Activated naive CD4-positive, alpha-beta T cell treated with anti-CD3 and anti-CD28 coated beads, Interleukin-2, amount 10 ng/mL, durations not matched to agents 7 days and 5 days (primary cell): ENCODE results near the gene TK1.

Source experiments
- CTCF ChIA-PET: fragments of 350-600 bp; sonication (Branson Sonifier 250); formaldehyde crosslinking; loops from one replicate; lab custom pipeline; 2021; ENCODE audit warnings: antibody characterized with exemption; lab: Charles Lee
- DNase-seq: peaks from one replicate; pipeline ENCODE4 v3.0.0-alpha.2; 2020
- H3K27ac Mint-ChIP-seq: one replicate; pipeline ENCODE4 v1.8.0; 2021; ENCODE audit warnings: mild to moderate bottlenecking, moderate library complexity, mixed read lengths
- H3K27me3 Mint-ChIP-seq: one replicate; pipeline ENCODE4 v1.8.0; 2021; ENCODE audit warnings: mild to moderate bottlenecking, mixed read lengths
- H3K36me3 Mint-ChIP-seq: one replicate; pipeline ENCODE4 v1.8.0; 2021; ENCODE audit warnings: mixed read lengths
- H3K4me1 Mint-ChIP-seq: one replicate; pipeline ENCODE4 v1.8.0; 2021; ENCODE audit warnings: mixed read lengths
- H3K4me3 Mint-ChIP-seq: one replicate; pipeline ENCODE4 v1.8.0; 2021; ENCODE audit warnings: mild to moderate bottlenecking, moderate library complexity, mixed read lengths
- H3K9me3 Mint-ChIP-seq: one replicate; pipeline ENCODE4 v1.8.0; 2021; ENCODE audit warnings: mixed read lengths

Gene TK1

GRCh38 chr17:78168242-78168902, 18.5 kb downstream of the TK1 start, which contains the start of gene SYNGR2:
Gene SYNGR2, plus strand, starts transcription at chr17:78168581. Its CDS starts 36 bp downstream, at chr17:78168617.
- Mint-ChIP-seq H3K27ac (peak within 1 kb of the TSS; percentile 55), H3K4me3 (peak within 1 kb of the TSS; percentile 66), H3K9me3 (no peaks in the 10 kb centered on the region), H3K36me3 (peaks cover 19% of the 10 kb centered on the region), H3K4me1 (peaks cover 41% of the 10 kb centered on the region), H3K27me3 (peaks cover 25% of the 10 kb centered on the region)
- CTCF ChIA-PET = interaction anchor here (0.5 to 1.5 kb wide), 2 partner anchors 10 to 60 kb away, joined by 3 to 4 read pairs; no protein-coding TSS in a partner anchor
- peak; percentile 90 for DNase-seq

DNA sequence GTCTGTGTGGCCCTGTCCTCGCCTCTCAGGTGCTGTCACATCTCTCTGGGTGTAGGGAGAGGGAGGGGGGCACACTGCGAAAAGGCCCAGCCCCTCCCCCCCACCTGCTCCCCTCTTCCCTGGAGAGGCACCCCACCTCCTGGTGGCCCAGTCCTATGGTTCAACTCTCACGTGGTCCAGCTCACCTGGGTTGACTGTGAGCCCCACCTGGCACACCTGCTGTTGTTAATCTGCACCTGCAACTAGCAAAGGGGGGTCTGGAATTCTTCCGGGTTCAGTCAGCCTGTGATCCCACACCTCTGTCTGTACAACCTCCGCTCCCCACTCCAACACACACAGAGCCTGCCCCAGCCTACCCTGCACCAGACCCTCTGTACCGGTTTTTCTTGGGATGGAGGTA, 20.4 kb downstream of the TK1 start:
- no peaks in the 10 kb centered on the region for H3K9me3 Mint-ChIP-seq
- H3K4me3 Mint-ChIP-seq = no peak overlapping the region
- CTCF ChIA-PET = no interaction called here
- H3K27me3 Mint-ChIP-seq = peaks cover 28% of the 10 kb centered on the region
- peaks cover 22% of the 10 kb centered on the region for H3K4me1 Mint-ChIP-seq
- no peak overlapping the region for H3K27ac Mint-ChIP-seq
- no peak for DNase-seq
- peaks cover 1% of the 10 kb centered on the region for H3K36me3 Mint-ChIP-seq

DNA sequence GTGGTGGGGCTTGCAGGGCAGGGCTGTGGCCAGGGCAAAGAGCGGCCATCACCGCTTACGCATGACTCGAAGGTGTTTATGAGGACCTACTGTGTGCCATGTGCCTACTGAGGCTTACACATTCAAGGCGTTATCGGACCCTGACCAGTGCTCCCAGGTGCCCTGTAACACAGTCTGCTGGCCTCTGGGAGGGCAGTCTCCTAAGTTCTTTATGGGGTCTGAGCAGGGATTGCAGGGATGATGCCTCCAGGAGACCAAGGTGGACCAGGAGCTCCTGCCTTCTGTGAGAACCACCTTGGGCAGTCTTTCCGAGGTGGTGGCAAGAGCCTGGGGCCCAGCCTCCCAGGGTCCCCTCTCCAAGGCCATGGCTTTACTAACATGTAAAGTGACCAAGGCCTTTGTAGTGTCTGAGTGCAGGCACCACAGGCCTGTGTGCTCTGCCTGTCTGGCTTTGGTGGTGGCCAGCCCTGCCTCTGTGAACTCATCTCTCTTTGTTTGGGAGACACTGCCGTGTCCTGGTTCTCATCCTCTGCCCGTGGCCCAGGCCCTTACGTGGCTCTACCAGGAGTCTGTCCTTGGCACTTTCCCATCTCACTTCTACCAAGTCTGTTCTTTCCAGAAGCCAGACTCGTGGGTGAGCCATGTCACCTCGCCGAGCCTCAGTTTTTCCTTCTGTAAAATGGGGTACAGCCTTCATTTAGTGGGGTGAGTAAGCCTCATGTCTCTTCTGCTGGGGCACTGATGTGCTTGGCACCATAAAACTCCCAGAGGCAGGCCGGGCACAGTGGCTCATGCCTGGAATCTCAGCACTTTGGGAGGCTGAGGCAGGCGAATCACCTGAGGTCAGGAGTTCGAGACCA, 21.9 kb downstream of the TK1 start:
- Mint-ChIP-seq H3K9me3 (no peaks in the 10 kb centered on the region), H3K4me3 (no peak overlapping the region)

GRCh38 chr17:78163881-78164747, 22.7 kb downstream of the TK1 start:
- Mint-ChIP-seq H3K4me1 (no peaks in the 10 kb centered on the region), H3K36me3 (no peaks in the 10 kb centered on the region), H3K27ac (no peak overlapping the region), H3K4me3 (no peak overlapping the region), H3K27me3 (peaks cover 36% of the 10 kb centered on the region), H3K9me3 (no peaks in the 10 kb centered on the region)
- no peak for DNase-seq
- CTCF ChIA-PET = interaction anchor here (1.1 to 1.4 kb wide), 2 partner anchors 12 to 21 kb away, joined by 3 to 5 read pairs; no protein-coding TSS in a partner anchor

More for the DNA sequence above, 21.9 kb downstream of the TK1 start:
- CTCF ChIA-PET = interaction anchor here (1.1 kb wide), 1 partner anchor 21 kb away, joined by 3 read pairs; no protein-coding TSS in a partner anchor
- Mint-ChIP-seq H3K27me3 (peaks cover 36% of the 10 kb centered on the region), H3K36me3 (no peaks in the 10 kb centered on the region), H3K27ac (no peak overlapping the region), H3K4me1 (peaks cover 8% of the 10 kb centered on the region)
- no peak for DNase-seq

DNA sequence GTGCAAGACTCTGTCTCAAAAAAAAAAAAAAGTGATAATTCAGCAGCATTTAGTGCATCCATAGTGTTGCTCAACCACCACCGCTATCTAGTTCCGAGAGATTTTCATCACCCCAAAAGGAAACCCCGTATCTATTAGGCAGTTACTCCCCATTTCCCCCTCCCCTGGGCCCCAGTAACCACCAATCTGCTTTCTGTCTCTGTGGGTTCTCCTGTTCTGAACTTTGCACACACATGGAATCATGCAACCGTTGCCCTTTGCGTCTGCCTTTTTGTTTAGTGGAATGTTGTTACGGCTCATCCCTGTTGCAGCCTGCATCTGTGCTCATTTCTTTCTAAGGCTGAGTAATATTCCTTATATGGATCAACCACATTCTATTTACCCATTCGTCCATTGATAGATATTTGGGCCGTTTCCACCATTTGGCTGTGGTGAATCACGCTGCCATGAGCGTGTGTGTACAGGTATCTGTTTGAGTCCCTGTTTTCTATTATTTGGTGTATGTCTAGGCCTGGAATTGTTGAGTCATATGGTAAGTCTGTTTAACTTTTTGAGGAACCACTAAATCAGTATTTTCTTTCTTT, 27.2 kb downstream of the TK1 start:
- Mint-ChIP-seq H3K4me3 (no peak overlapping the region), H3K36me3 (no peaks in the 10 kb centered on the region), H3K4me1 (no peaks in the 10 kb centered on the region), H3K27ac (no peak overlapping the region), H3K27me3 (peaks cover 27% of the 10 kb centered on the region), H3K9me3 (no peaks in the 10 kb centered on the region)
- CTCF ChIA-PET = no interaction called here
- no peak for DNase-seq

DNA sequence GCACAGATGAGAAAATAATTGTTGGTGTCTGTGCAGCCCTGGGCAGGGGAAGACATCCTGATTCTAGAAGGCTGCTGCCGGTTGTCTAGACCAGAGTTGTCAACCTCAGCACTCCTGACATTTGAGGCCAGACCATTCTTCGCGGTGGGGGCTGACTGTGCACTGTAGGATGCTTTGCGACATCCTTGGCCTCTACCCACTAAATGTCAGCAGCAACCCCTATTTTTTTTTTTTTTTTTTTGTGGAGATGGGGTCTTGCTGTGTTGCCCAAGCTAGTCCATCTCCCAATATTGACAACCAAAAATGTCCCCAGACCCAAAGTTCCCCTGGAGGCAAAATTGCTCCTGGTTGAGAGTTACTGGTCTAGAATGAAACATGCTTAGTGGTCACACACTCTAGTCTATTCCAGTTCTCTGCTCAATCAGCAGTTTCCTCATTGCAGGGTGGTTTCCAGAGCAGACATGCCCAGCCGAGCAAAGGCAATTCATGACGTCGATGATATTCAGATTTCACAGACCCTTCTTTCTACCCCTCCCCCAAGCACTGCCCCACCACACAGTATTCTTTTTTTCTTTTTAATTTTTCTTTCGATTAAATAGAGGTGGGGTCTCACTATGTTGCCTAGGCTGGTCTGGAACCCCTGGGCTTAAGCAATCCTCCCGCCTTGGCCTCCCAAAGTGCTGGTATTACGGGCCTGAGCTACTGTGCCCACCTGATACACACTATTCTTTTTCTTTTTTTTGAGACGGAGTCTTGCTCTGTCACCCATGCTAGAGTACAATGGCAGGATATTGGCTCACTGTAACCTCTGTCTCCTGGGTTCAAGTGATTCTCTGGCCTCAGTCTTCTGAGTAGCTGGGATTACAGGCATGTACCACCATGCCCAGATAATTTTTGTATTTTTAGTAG, 31.7 kb downstream of the TK1 start:
- H3K27ac Mint-ChIP-seq = no peak overlapping the region
- no peaks in the 10 kb centered on the region for H3K4me1 Mint-ChIP-seq
- no peak for DNase-seq
- no peaks in the 10 kb centered on the region for H3K36me3 Mint-ChIP-seq
- CTCF ChIA-PET = no interaction called here
- H3K27me3 Mint-ChIP-seq = peaks cover 15% of the 10 kb centered on the region
- H3K9me3 Mint-ChIP-seq = no peaks in the 10 kb centered on the region
- no peak overlapping the region for H3K4me3 Mint-ChIP-seq

- peaks cover 19% of the 10 kb centered on the region for H3K27me3 Mint-ChIP-seq
- no peak overlapping the region for H3K27ac Mint-ChIP-seq
- DNase-seq = no peak
- H3K4me3 Mint-ChIP-seq = no peak overlapping the region
- no peaks in the 10 kb centered on the region for H3K36me3 Mint-ChIP-seq
- CTCF ChIA-PET = no interaction called here
- no peaks in the 10 kb centered on the region for H3K9me3 Mint-ChIP-seq
- peaks cover 15% of the 10 kb centered on the region for H3K4me1 Mint-ChIP-seq
Measured at GRCh38 chr17:78151514-78152008, 35.3 kb downstream of the TK1 start.

DNA sequence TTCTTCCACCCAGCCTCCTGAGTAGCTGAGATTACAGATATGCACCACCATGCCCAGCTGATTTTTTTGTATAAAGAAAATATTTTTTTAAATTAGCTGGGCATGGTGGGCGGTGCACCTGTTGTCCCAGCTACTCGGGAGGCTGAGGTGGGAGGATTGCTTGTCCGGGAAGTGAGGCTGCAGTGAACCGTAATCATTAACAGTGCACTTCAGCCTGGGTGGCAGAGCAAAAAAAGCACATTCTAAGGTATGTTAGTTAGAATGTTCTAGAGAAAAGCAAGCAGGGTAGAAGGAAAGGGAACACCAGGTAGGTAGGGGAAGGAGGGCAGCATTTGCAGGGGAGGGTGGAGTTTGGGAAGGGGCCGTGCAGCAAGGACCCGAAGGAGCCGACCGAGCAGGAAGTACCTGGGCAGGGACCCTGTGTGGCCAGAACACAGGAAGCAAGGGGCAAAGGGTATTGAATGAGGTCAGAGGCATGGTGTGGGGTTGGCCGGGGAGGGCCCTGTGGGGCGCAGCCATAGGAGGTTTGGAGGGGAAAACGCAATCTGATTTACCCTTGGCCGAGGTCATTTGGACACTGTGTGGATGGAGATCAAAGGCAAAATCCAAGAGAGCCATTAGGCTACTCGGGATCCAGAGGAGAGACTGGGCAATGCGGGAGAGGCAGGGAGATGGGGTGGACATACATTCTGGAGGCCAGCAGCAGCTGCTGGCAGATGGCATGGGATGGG, 38.4 kb downstream of the TK1 start:
- H3K27ac Mint-ChIP-seq = no peak overlapping the region
- H3K4me3 Mint-ChIP-seq = no peak overlapping the region
- no peaks in the 10 kb centered on the region for H3K9me3 Mint-ChIP-seq
- H3K36me3 Mint-ChIP-seq = no peaks in the 10 kb centered on the region
- CTCF ChIA-PET = interaction anchor here (0.9 to 1.6 kb wide), 2 partner anchors 27 to 63 kb away, joined by 3 read pairs; no protein-coding TSS in a partner anchor
- no peak for DNase-seq
- H3K4me1 Mint-ChIP-seq = peaks cover 18% of the 10 kb centered on the region
- H3K27me3 Mint-ChIP-seq = peaks cover 18% of the 10 kb centered on the region

DNA sequence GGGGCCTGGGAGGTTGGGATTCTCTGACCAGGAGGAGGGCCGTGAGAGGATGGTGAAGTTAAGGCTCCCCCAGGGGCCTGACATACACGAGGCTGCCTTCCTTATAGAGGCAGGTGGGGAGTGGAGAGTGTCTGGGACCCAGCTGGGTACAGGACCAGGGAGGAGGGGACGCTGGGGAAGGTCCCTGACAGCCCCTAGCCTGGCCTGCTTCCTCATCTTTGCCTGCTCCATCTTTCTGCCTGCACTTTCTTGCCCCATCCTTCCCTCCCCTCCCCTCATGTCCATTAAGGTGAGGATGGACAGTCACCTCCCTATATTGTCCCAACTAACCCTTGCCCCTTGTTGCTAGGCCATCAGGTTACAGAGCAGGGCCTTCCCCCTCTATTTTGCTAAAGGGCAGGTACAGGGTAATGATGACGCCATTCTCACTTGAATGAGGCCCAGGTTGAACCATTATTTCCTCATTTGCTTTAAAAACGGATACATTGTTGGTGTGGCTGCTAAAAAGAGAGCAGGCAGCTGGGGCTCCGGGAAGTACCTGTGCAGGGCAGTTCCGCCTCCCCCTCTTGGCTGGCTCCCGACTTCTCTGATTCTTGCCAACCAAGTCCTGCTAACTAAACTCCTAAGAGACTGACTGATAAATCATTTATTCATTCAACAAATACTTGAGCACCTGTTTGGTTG, 39.4 kb downstream of the TK1 start:
- DNase-seq = no peak
- peak overlapping the region; percentile 62 for H3K27ac Mint-ChIP-seq
- H3K36me3 Mint-ChIP-seq = peaks cover 4% of the 10 kb centered on the region
- H3K27me3 Mint-ChIP-seq = peaks cover 18% of the 10 kb centered on the region
- no peaks in the 10 kb centered on the region for H3K9me3 Mint-ChIP-seq
- CTCF ChIA-PET = interaction anchor here (0.9 to 1.6 kb wide), 2 partner anchors 26 to 62 kb away, joined by 3 read pairs; no protein-coding TSS in a partner anchor
- H3K4me1 Mint-ChIP-seq = peaks cover 26% of the 10 kb centered on the region
- no peak overlapping the region for H3K4me3 Mint-ChIP-seq

- Mint-ChIP-seq H3K4me1 (peaks cover 32% of the 10 kb centered on the region), H3K27ac (peak overlapping the region; percentile 45), H3K9me3 (no peaks in the 10 kb centered on the region), H3K36me3 (peaks cover 8% of the 10 kb centered on the region), H3K4me3 (no peak overlapping the region), H3K27me3 (peaks cover 18% of the 10 kb centered on the region)
- no peak for DNase-seq
- CTCF ChIA-PET = no interaction called here
Measured at GRCh38 chr17:78146881-78147280, 40.0 kb downstream of the TK1 start.

DNA sequence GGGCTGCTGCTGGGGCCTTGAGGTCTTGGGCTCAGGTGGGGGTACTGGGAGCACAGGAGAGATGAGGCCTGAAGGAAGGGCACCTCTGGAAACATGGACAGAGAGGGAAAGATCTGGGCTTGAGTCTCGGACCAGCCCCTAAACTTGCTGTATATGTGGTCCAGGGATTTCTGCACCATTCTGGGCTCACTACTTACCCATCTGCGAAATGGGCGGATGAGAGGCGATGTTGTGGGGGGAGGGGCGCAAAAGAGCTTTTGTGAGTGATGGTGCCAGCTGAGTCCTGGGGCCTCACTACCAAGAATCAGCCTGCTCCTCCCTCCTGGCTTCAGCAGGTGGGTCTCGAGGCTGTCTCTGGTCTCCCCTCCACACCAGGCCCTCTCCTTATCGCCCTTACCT, 40.4 kb downstream of the TK1 start:
- DNase-seq = no peak
- no peak overlapping the region for H3K4me3 Mint-ChIP-seq
- H3K36me3 Mint-ChIP-seq = peaks cover 9% of the 10 kb centered on the region
- H3K9me3 Mint-ChIP-seq = no peaks in the 10 kb centered on the region
- peak overlapping the region; percentile 79 for H3K27ac Mint-ChIP-seq
- peaks cover 34% of the 10 kb centered on the region for H3K4me1 Mint-ChIP-seq
- peaks cover 18% of the 10 kb centered on the region for H3K27me3 Mint-ChIP-seq
- CTCF ChIA-PET = no interaction called here
